ENCODE data around the gene BRD2.
A peak's percentile ranks its signal among the peaks of the same experiment; 100 is the strongest.

BRD2 gene

GRCh38 chr6:33001685-33002084 is 33.3 kb downstream of the BRD2 start:
- DNase-seq: no peak

DNA sequence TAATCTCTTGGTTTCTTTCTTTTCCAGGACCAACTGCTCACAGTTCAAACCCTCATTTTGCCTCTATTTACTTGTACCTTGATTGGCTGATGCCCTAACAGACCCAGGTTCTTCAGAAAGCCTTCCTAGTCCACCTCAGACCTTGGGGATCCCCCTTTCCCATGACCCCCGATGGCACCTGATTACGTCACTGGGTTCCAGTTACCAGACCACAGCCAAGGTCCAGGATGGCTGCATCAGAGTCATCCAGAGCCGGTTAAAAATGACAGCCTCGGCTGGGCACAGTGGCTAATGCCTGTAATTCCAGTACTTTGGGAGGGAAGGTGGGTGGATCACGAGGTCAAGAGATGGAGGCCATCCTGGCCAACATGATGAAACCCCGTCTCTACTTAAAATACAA is 36.5 kb downstream of the BRD2 start:
- no peak for DNase-seq

GRCh38 chr6:33007831-33008400 is 39.5 kb downstream of the BRD2 start:
- DNase-seq: no peak

DNA sequence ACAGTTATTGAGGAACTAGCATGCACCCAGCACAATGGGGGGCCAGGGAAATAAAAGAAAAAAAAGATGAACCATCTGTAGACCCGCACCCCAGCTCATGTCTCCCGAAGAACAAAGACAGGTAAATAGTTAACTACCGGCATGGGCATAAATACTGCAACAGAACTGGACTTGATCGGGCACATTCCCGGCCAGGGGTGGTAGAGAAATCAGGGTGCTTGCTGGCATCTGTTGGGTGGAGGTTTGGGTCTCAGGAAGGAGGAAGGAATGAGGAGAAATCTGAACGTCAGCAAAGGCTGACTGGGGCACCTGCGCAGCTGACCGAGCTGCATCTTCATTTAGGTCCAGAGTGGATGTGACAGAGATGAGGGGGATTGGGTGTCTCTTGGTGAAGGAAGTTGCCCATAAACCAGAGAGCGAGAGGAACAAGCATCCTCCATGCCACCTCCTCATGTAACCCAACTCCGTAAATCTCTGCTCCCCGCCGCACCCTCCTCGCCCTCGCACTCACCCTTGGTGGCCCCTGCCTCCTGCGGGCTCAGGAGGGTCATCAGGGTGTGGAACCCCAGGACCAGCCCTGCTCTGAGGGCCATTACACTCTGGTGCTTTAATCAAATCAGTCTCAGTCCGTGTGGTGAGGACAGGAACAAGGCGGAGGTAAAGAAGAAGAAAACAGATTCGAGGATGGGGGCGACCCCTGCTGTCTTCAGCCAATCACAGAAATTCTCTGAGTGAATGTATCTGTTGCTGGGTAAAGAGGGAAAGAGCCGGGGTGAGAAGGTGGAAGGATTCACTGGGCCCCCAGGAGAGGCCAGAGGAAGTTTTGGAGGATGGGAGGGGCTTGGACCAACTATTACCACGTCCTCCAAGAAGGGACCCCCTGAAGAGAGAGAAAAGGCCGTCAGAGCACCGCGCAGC is 40.8 kb downstream of the BRD2 start, which contains the start of gene HLA-DOA:
Gene HLA-DOA, minus strand, starts transcription at position 648 of the 918 bp plus-strand sequence.
- no peak for DNase-seq

DNA sequence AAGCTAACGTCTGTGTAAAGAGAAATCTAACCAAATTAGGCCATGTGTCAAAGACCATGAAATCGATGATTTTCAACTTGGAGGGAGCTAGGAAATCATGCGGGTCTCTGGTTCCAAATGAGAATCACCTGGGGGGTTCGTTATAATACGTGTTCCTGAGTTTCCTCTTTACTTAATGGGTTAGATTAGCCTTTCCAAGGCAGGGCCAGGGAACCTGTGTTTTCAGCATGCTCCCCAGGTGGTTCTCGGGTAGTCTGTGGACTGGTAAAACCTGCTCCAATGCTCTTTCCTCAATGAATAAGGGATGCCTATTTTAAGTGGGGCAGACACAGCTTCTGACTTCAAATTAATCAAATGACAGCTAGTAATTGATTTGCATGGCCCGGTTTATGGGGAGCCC is 42.0 kb downstream of the BRD2 start:
- DNase-seq: no peak

GRCh38 chr6:33013608-33014007 is 45.2 kb downstream of the BRD2 start:
- DNase-seq: no peak

DNA sequence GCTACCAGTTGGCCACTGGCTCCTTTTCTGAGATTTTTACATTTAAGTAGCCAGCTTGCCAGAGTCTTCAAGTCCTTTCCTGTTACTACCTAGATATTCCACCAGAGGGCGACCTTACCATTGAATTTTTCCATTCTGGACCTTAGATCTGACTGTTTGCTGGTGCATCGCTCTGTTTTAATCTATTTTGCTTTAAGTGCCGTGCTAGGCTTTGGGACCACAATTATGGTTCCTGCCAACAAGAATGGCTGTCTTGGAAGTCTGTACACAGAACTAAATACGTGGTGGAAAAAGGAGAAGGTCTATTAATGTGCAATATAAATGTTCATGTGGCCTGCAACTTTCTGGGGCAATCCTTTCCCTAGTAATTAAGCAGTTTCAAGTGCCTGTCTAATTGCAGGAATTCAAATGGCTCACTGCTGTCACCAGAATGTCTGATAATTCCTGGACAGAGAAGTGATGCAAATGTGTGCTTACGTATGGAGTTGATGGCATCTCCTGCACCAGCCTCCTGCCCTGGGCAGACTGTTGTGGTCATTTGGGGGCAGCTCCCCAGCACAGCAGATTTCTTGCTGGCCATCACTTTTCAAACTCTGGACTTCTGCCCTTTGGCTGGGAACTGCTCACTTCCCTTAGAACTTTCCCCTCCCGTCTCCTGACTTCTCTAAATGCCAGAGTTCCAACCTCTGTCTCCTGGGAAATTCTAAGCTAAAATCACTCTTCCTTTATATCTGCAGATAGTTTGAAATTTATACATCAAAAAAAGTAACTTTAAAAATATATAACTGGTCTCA is 46.6 kb downstream of the BRD2 start:
- peak; percentile 46 for DNase-seq

GRCh38 chr6:33015798-33016197 is 47.4 kb downstream of the BRD2 start:
- DNase-seq: no peak

GRCh38 chr6:33017018-33017417 is 48.6 kb downstream of the BRD2 start:
- no peak for DNase-seq

DNA sequence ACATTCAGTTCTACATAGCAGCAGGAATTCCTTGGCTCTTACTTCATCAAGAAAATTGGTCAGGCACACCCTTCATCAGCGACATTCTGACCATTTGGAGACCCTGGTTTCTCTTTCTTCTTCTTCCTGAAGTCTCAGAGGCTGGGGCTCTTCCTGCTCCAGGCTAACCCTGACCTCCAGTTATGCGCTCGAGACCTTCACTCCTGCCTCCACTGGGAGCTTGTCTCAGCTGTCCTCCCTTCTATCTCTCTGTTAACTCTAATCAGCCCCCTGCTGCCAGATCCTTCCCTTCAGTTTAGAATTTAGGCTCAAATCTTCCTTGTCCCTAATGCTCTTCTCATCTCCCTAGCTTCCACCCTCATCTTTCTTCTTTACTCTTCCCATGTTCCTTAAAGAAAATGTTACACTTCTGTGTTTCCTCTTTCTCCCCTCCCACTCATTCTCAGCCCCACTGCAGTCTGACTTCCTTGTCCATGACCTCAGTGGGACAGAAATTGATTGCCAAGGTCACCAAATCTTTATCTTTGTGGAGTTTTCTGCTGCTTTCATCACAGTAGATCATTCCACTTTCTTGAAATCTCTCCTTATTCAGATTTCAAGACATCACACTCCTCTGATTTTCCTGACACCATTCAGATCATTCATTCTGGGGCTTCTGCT is 49.4 kb downstream of the BRD2 start:
- no peak for DNase-seq

GRCh38 chr6:33018418-33018817 is 50.0 kb downstream of the BRD2 start:
- DNase-seq: no peak

DNA sequence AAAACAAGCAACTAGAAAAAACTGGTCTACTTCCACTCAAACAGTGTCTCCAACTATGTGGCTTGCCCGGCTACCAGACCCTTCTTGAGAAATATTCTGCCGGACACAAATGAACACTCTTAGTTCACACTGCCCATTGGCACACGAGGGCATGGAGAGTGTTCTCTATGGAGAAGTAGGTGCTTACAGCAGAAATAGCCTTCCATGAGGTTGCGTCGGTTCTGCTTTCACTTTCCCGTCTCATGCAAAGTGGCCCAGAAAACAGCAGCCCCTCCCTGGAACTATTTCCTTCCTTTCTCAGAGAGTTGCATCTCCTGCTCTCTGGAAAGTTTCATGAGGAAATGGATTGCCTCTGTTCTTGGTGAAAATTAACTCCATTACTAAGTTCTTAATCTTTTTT is 50.5 kb downstream of the BRD2 start:
- no peak for DNase-seq

- DNase-seq: no peak
Observed at GRCh38 chr6:33019372-33019771, 51.0 kb downstream of the BRD2 start.

GRCh38 chr6:33021917-33022316 is 53.5 kb downstream of the BRD2 start:
- DNase-seq: no peak

DNA sequence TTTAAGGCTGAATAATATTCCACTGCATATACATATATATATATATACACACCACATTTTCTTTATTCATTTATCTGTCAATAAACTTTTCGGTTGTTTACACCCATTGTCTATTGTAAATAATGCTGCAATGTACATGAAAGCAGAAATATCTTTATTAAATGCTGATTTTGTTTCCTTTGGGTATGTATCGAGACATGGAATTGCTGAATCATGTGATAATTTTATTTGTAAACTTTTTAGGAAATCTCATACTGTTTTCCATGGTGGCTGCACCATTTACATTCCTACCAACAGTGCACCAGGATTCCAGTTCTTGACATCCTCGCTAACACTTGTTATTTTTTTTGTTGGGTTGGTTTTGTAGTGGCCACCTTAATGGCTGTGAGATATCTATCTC is 55.1 kb downstream of the BRD2 start:
- DNase-seq: no peak

GRCh38 chr6:33024521-33024920 is 56.1 kb downstream of the BRD2 start:
- no peak for DNase-seq

GRCh38 chr6:33028220-33028849 is 59.9 kb downstream of the BRD2 start:
- no peak for DNase-seq

- no peak for DNase-seq
Observed at GRCh38 chr6:33029328-33030184, 61.2 kb downstream of the BRD2 start.

DNA sequence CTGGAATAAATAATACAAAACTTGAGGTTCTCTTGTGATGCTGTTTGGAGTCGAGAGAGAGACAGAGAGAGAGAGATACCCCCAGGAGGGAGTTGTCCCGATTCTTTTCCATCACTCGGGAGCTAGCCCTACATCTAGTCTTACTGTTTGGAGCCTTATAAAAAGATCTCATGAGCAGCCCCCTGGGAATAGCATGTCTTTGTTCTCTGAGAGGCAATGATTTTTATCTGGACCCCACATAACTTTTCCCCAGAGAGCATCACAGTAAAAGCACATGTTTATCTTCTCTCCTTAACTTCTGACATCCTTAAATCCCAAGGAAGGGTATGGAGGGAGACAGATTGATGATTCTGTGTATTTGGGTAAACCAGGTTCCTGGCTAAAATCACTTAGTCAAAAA is 61.9 kb downstream of the BRD2 start:
- no peak for DNase-seq

Data from NCI-H187 treated with DMSO at 0.1 percent for 48 hours (cell line).